Measurements from ENCODE around the gene CPEB3.

GRCh38 chr10:92001581-92001980 lies 289.3 kb downstream of the CPEB3 start:
- TF ChIP-seq CTCF (conservative IDR thresholded peaks at IDR 0.05; ENCODE audit: low read length): no peak
- TF ChIP-seq EZH2phosphoT487 (IDR thresholded peaks at IDR 0.05; ENCODE audit: borderline replicate concordance, low read depth, low read length): no peak
